Kidney (tissue), 14 donors: ENCODE results near the gene HIPK2. TPM values are rescaled to one million over a fixed set of nuclear protein-coding genes. Genes with fewer than 3 reads are reported as not detected.

Experiments used
- DNase-seq, 5 donors: peaks; one replicate each; pipeline ENCODE4 v3.0.0-alpha.2; 2013 to 2020
- FAIRE-seq: peaks from 2 replicates; lab custom pipeline; 2012; peaks lifted over from hg19 to GRCh38; lab: Jason Lieb, UNC
- H3K27ac ChIP-seq, 2 donors: one replicate each; pipeline ENCODE4 v1.7.0; 2013; ENCODE audit warnings: low read depth in 2 of 2, low read length in 2 of 2, inconsistent platforms in 1 of 2
- H3K27me3 ChIP-seq: one replicate; pipeline ENCODE4 v1.7.1; 2013; ENCODE audit warnings: low read length, inconsistent platforms; ENCODE audit not compliant: control insufficient read depth, insufficient read depth
- H3K36me3 ChIP-seq, 3 donors: one replicate each; pipeline versions ENCODE4 v1.7.0 to v1.7.1; 2013; ENCODE audit warnings: low read length in 3 of 3, control low read depth in 1 of 3, inconsistent platforms in 1 of 3; ENCODE audit not compliant: insufficient read depth in 3 of 3, control insufficient read depth in 2 of 3
- H3K4me1 ChIP-seq, 3 donors: one replicate each; pipeline versions ENCODE4 v1.7.0 to v1.7.1; 2013; ENCODE audit warnings: low read length in 3 of 3, inconsistent platforms in 1 of 3, low read depth in 1 of 3; ENCODE audit not compliant: control insufficient read depth in 2 of 3, insufficient read depth in 2 of 3
- H3K4me3 ChIP-seq, 3 donors: one replicate each; pipeline versions ENCODE4 v1.7.0 to v1.8.1; 2013; ENCODE audit warnings: low read length in 3 of 3, control low read depth in 1 of 3, inconsistent platforms in 1 of 3
- H3K9ac ChIP-seq, 3 donors: one replicate each; pipeline versions ENCODE4 v1.7.0 to v1.7.1; 2013; ENCODE audit warnings: low read length in 3 of 3, control low read depth in 1 of 3, inconsistent platforms in 1 of 3
- H3K9me3 ChIP-seq, 3 donors: one replicate each; pipeline versions ENCODE4 v1.7.0 to v1.7.1; 2013; ENCODE audit warnings: low read length in 3 of 3, control low read depth in 1 of 3, inconsistent platforms in 1 of 3; ENCODE audit not compliant: control insufficient read depth in 2 of 3, insufficient read depth in 1 of 3
- CTCF ChIP-seq: IDR thresholded peaks from 3 replicates; pipeline ENCODE4 v1.5.1; 2012; ENCODE audit warnings: mild to moderate bottlenecking, moderate library complexity, borderline replicate concordance; ENCODE audit not compliant: insufficient read depth; ENCODE audit errors: extremely low read depth
- intact Hi-C: fragments of 100-400 bp; cut with DNase I; formaldehyde crosslinking; loops from one replicate; pipeline ENCODE4 v1.11.1; 2022
- polyA plus RNA-seq: library from polyadenylated mRNA; stranded (reverse); fragments of 350-450 nt; fragmentation: Illumina TruSeq; extraction: RNeasy Lipid Tissue Mini Kit (QIAGEN cat#74804); gene quantifications from one replicate; pipeline ENCODE4 v1.2.3, GENCODE V29; 2014; ENCODE audit warnings: low read depth, low replicate concordance; ENCODE audit not compliant: insufficient read depth
- total RNA-seq: library from RNA; stranded (reverse); fragmentation: NEBNext Ultra II Directional; extraction: Animal tissue kit (Norgen Biotek cat#: 25700); gene quantifications from one replicate; pipeline ENCODE4 v1.2.1, GENCODE V29; 2021
- donor health status: control.
- donor health status: control.
- donor health status: control.
- donor health status: control.
- donor health status: control.
- donor health status: DM: yes; HTN: yes; CAD: no.
- donor health status: Normal renal cell carcinoma (clear cell type).

HIPK2 gene
- total and polyA plus RNA-seq, 2 donors from 2014 or later: 9.6 to 153 TPM

GRCh38 chr7:139771001-139771956 lies 6.5 kb downstream of the HIPK2 start:
- no peaks in the 10 kb centered on the region for H3K9me3 ChIP-seq
- no peaks in the 10 kb centered on the region for H3K27me3 ChIP-seq
- intact Hi-C loops: no loop called here
- no peak for TF ChIP-seq CTCF
- H3K9ac ChIP-seq: no peak overlapping the region
- no peak overlapping the region for H3K27ac ChIP-seq
- H3K4me3 ChIP-seq: no peak overlapping the region
- peaks cover 0 to 9% (median 2%) of the 10 kb centered on the region in 3 donors for H3K36me3 ChIP-seq
- DNase-seq: no peak
- FAIRE-seq: no peak
- peaks cover 0 to 66% (median 40%) of the 10 kb centered on the region in 3 donors for H3K4me1 ChIP-seq

- peaks cover 0 to 62% (median 35%) of the 10 kb centered on the region in 3 donors for H3K4me1 ChIP-seq
- H3K9me3 ChIP-seq: no peaks in the 10 kb centered on the region
- intact Hi-C loops: loop anchor here (10.0 kb wide), 1 partner anchor 125 kb away; no protein-coding TSS in a partner anchor
- H3K9ac ChIP-seq: no peak overlapping the region
- DNase-seq (no peak), FAIRE-seq (no peak)
- TF ChIP-seq CTCF: no peak
- no peak overlapping the region for H3K4me3 ChIP-seq
- H3K36me3 ChIP-seq: peaks cover 0 to 9% (median 5%) of the 10 kb centered on the region in 3 donors
- H3K27me3 ChIP-seq: no peaks in the 10 kb centered on the region
- H3K27ac ChIP-seq: no peak overlapping the region
Observed at GRCh38 chr7:139769761-139770160, 8.0 kb downstream of the HIPK2 start.

GRCh38 chr7:139769066-139769465 lies 8.7 kb downstream of the HIPK2 start:
- TF ChIP-seq CTCF: no peak
- Histone ChIP-seq H3K27me3 (no peaks in the 10 kb centered on the region), H3K9me3 (no peaks in the 10 kb centered on the region), H3K9ac (no peak overlapping the region), H3K27ac (no peak overlapping the region), H3K36me3 (peaks cover 0 to 6% (median 3%) of the 10 kb centered on the region in 3 donors), H3K4me3 (no peak overlapping the region), H3K4me1 (peaks cover 0 to 55% (median 31%) of the 10 kb centered on the region in 3 donors)
- intact Hi-C loops: loop anchor here (10.0 kb wide), 1 partner anchor 124 kb away; no protein-coding TSS in a partner anchor
- DNase-seq (no peak), FAIRE-seq (no peak)
